ENCODE results near the gene GTF2F2.

GTF2F2 gene

GRCh38 chr13:45331123-45331619 lies 210.9 kb downstream of the GTF2F2 start:
- no peaks in the 10 kb centered on the region for H3K79me1 ChIP-seq (ENCODE audit: low read depth, low read length)
- H3K36me3 ChIP-seq (replicated peaks in 1 of 2; ENCODE audit: control insufficient read depth in 2 of 2, insufficient read depth in 2 of 2, low read length in 2 of 2): peaks cover 9 to 26% of the 10 kb centered on the region in 2 donors
- H3K18ac ChIP-seq (ENCODE audit: low read length): no peak overlapping the region
- H2BK15ac ChIP-seq (ENCODE audit: low read length): no peak overlapping the region
- H3K4me3 ChIP-seq (ENCODE audit: low read length in 2 of 2): no peak overlapping the region
- H4K8ac ChIP-seq (ENCODE audit: low read depth, low read length): no peak overlapping the region
- H3K4me2 ChIP-seq (ENCODE audit: insufficient read depth, low read length, poor library complexity, severe bottlenecking): no peak overlapping the region
- no peak overlapping the region for H2BK12ac ChIP-seq (ENCODE audit: low read length)
- H3K23ac ChIP-seq (ENCODE audit: low read depth, low read length, poor library complexity): no peak overlapping the region
- H3K9me3 ChIP-seq (replicated peaks in 1 of 2; ENCODE audit: control insufficient read depth in 2 of 2, insufficient read depth in 1 of 2, low read depth in 1 of 2, low read length in 2 of 2): no peaks in the 10 kb centered on the region
- H2BK120ac ChIP-seq (ENCODE audit: low read depth, low read length): no peak overlapping the region
- H3K4ac ChIP-seq (ENCODE audit: low read length): no peak overlapping the region
- no peak for DNase-seq (ENCODE audit: low spot score)
- H3K27me3 ChIP-seq (ENCODE audit: control insufficient read depth in 3 of 3, insufficient read depth in 3 of 3, low read depth in 1 of 3, low read length in 3 of 3): no peaks in the 10 kb centered on the region
- peaks cover 0 to 3% of the 10 kb centered on the region in 2 donors for H3K4me1 ChIP-seq (ENCODE audit: control insufficient read depth in 2 of 2, insufficient read depth in 1 of 2, low read depth in 1 of 2, low read length in 2 of 2)
- H2AK5ac ChIP-seq (ENCODE audit: low read depth, low read length): no peak overlapping the region
- no peak overlapping the region for H4K91ac ChIP-seq (ENCODE audit: low read depth, low read length, poor library complexity)
- no peak overlapping the region for H3K27ac ChIP-seq (replicated peaks; ENCODE audit: low read length)
- no CpG with 5 or more reads among the region's 1 CpG for WGBS, 2 donors (ENCODE audit: extremely low coverage in 2 of 2, insufficient read length in 2 of 2, insufficient replicate concordance in 1 of 2)
- no peak overlapping the region for H2AFZ ChIP-seq (ENCODE audit: low read length)
- no peak overlapping the region for H3K9ac ChIP-seq (ENCODE audit: low read depth, low read length, poor library complexity)
- H3K14ac ChIP-seq (ENCODE audit: low read length): no peak overlapping the region
- H2BK5ac ChIP-seq (ENCODE audit: low read length): no peak overlapping the region

- Histone ChIP-seq H4K8ac (ENCODE audit: low read depth, low read length) (no peak overlapping the region), H2BK120ac (ENCODE audit: low read depth, low read length) (no peak overlapping the region)
These were observed 211.4 kb downstream of the GTF2F2 start for GRCh38 chr13:45331692-45332035.

GRCh38 chr13:45332036-45332830 lies 211.9 kb downstream of the GTF2F2 start:
- H3K9me3 ChIP-seq (replicated peaks in 1 of 2; ENCODE audit: control insufficient read depth in 2 of 2, insufficient read depth in 1 of 2, low read depth in 1 of 2, low read length in 2 of 2): no peaks in the 10 kb centered on the region
- H3K36me3 ChIP-seq (replicated peaks in 1 of 2; ENCODE audit: control insufficient read depth in 2 of 2, insufficient read depth in 2 of 2, low read length in 2 of 2): peaks cover 15 to 37% of the 10 kb centered on the region in 2 donors
- no peak overlapping the region for H3K18ac ChIP-seq (ENCODE audit: low read length)
- no peak overlapping the region for H4K91ac ChIP-seq (ENCODE audit: low read depth, low read length, poor library complexity)
- no peak overlapping the region for H2AK5ac ChIP-seq (ENCODE audit: low read depth, low read length)
- no peak for DNase-seq (ENCODE audit: low spot score)
- H3K4me3 ChIP-seq (ENCODE audit: low read length in 2 of 2): no peak overlapping the region
- no peak overlapping the region for H3K27ac ChIP-seq (replicated peaks; ENCODE audit: low read length)
- H3K14ac ChIP-seq (ENCODE audit: low read length): no peak overlapping the region
- H3K4ac ChIP-seq (ENCODE audit: low read length): no peak overlapping the region
- H2AFZ ChIP-seq (ENCODE audit: low read length): no peak overlapping the region
- no peaks in the 10 kb centered on the region for H3K27me3 ChIP-seq (ENCODE audit: control insufficient read depth in 3 of 3, insufficient read depth in 3 of 3, low read depth in 1 of 3, low read length in 3 of 3)
- no peak overlapping the region for H4K8ac ChIP-seq (ENCODE audit: low read depth, low read length)
- no peak overlapping the region for H2BK5ac ChIP-seq (ENCODE audit: low read length)
- no peak overlapping the region for H3K4me2 ChIP-seq (ENCODE audit: insufficient read depth, low read length, poor library complexity, severe bottlenecking)
- H3K4me1 ChIP-seq (ENCODE audit: control insufficient read depth in 2 of 2, insufficient read depth in 1 of 2, low read depth in 1 of 2, low read length in 2 of 2): peaks cover 0 to 3% of the 10 kb centered on the region in 2 donors
- no CpG with 5 or more reads among the region's 2 CpGs for WGBS, 2 donors (ENCODE audit: extremely low coverage in 2 of 2, insufficient read length in 2 of 2, insufficient replicate concordance in 1 of 2)
- no peak overlapping the region for H2BK15ac ChIP-seq (ENCODE audit: low read length)
- H2BK120ac ChIP-seq (ENCODE audit: low read depth, low read length): no peak overlapping the region
- no peaks in the 10 kb centered on the region for H3K79me1 ChIP-seq (ENCODE audit: low read depth, low read length)
- no peak overlapping the region for H3K23ac ChIP-seq (ENCODE audit: low read depth, low read length, poor library complexity)
- H2BK12ac ChIP-seq (ENCODE audit: low read length): no peak overlapping the region
- H3K9ac ChIP-seq (ENCODE audit: low read depth, low read length, poor library complexity): no peak overlapping the region

More at GRCh38 chr13:45331692-45332035, 211.4 kb downstream of the GTF2F2 start:
- H3K23ac ChIP-seq (ENCODE audit: low read depth, low read length, poor library complexity): no peak overlapping the region
- H3K79me1 ChIP-seq (ENCODE audit: low read depth, low read length): no peaks in the 10 kb centered on the region
- no peak overlapping the region for H4K91ac ChIP-seq (ENCODE audit: low read depth, low read length, poor library complexity)
- H3K14ac ChIP-seq (ENCODE audit: low read length): no peak overlapping the region
- no peak overlapping the region for H2BK5ac ChIP-seq (ENCODE audit: low read length)
- peaks cover 0 to 3% of the 10 kb centered on the region in 2 donors for H3K4me1 ChIP-seq (ENCODE audit: control insufficient read depth in 2 of 2, insufficient read depth in 1 of 2, low read depth in 1 of 2, low read length in 2 of 2)
- H2BK12ac ChIP-seq (ENCODE audit: low read length): no peak overlapping the region
- H3K27ac ChIP-seq (replicated peaks; ENCODE audit: low read length): no peak overlapping the region
- H3K4me2 ChIP-seq (ENCODE audit: insufficient read depth, low read length, poor library complexity, severe bottlenecking): no peak overlapping the region
- no peak overlapping the region for H2AFZ ChIP-seq (ENCODE audit: low read length)
- no peak overlapping the region for H3K4me3 ChIP-seq (ENCODE audit: low read length in 2 of 2)
- H3K18ac ChIP-seq (ENCODE audit: low read length): no peak overlapping the region
- no peak overlapping the region for H2BK15ac ChIP-seq (ENCODE audit: low read length)
- no peak for DNase-seq (ENCODE audit: low spot score)
- H3K4ac ChIP-seq (ENCODE audit: low read length): no peak overlapping the region
- peaks cover 13 to 31% of the 10 kb centered on the region in 2 donors for H3K36me3 ChIP-seq (replicated peaks in 1 of 2; ENCODE audit: control insufficient read depth in 2 of 2, insufficient read depth in 2 of 2, low read length in 2 of 2)
- no peak overlapping the region for H3K9ac ChIP-seq (ENCODE audit: low read depth, low read length, poor library complexity)
- no peaks in the 10 kb centered on the region for H3K27me3 ChIP-seq (ENCODE audit: control insufficient read depth in 3 of 3, insufficient read depth in 3 of 3, low read depth in 1 of 3, low read length in 3 of 3)
- H3K9me3 ChIP-seq (replicated peaks in 1 of 2; ENCODE audit: control insufficient read depth in 2 of 2, insufficient read depth in 1 of 2, low read depth in 1 of 2, low read length in 2 of 2): no peaks in the 10 kb centered on the region
- WGBS, 2 donors (ENCODE audit: extremely low coverage in 2 of 2, insufficient read length in 2 of 2, insufficient replicate concordance in 1 of 2): no CpG with 5 or more reads among the region's 3 CpGs
- H2AK5ac ChIP-seq (ENCODE audit: low read depth, low read length): no peak overlapping the region

GRCh38 chr13:45332831-45333219 lies 212.5 kb downstream of the GTF2F2 start:
- Histone ChIP-seq H3K79me1 (ENCODE audit: low read depth, low read length) (no peaks in the 10 kb centered on the region), H2BK12ac (ENCODE audit: low read length) (no peak overlapping the region), H3K4me2 (ENCODE audit: insufficient read depth, low read length, poor library complexity, severe bottlenecking) (no peak overlapping the region), H3K9me3 (replicated peaks in 1 of 2; ENCODE audit: control insufficient read depth in 2 of 2, insufficient read depth in 1 of 2, low read depth in 1 of 2, low read length in 2 of 2) (no peaks in the 10 kb centered on the region), H2AK5ac (ENCODE audit: low read depth, low read length) (no peak overlapping the region), H3K4me1 (ENCODE audit: control insufficient read depth in 2 of 2, insufficient read depth in 1 of 2, low read depth in 1 of 2, low read length in 2 of 2) (peaks cover 0 to 3% of the 10 kb centered on the region in 2 donors), H2AFZ (ENCODE audit: low read length) (no peak overlapping the region), H2BK15ac (ENCODE audit: low read length) (no peak overlapping the region), H3K27me3 (ENCODE audit: control insufficient read depth in 3 of 3, insufficient read depth in 3 of 3, low read depth in 1 of 3, low read length in 3 of 3) (no peaks in the 10 kb centered on the region), H2BK5ac (ENCODE audit: low read length) (no peak overlapping the region), H4K91ac (ENCODE audit: low read depth, low read length, poor library complexity) (no peak overlapping the region), H4K8ac (ENCODE audit: low read depth, low read length) (no peak overlapping the region), H3K14ac (ENCODE audit: low read length) (no peak overlapping the region), H3K27ac (replicated peaks; ENCODE audit: low read length) (no peak overlapping the region), H3K9ac (ENCODE audit: low read depth, low read length, poor library complexity) (no peak overlapping the region), H2BK120ac (ENCODE audit: low read depth, low read length) (no peak overlapping the region), H3K4ac (ENCODE audit: low read length) (no peak overlapping the region), H3K23ac (ENCODE audit: low read depth, low read length, poor library complexity) (no peak overlapping the region), H3K4me3 (ENCODE audit: low read length in 2 of 2) (no peak overlapping the region), H3K36me3 (replicated peaks in 1 of 2; ENCODE audit: control insufficient read depth in 2 of 2, insufficient read depth in 2 of 2, low read length in 2 of 2) (peaks cover 19 to 43% of the 10 kb centered on the region in 2 donors), H3K18ac (ENCODE audit: low read length) (no peak overlapping the region)
- no CpG with 5 or more reads among the region's 3 CpGs for WGBS, 2 donors (ENCODE audit: extremely low coverage in 2 of 2, insufficient read length in 2 of 2, insufficient replicate concordance in 1 of 2)
- no peak for DNase-seq (ENCODE audit: low spot score)
